Activated CD8-positive, alpha-beta memory T cell treated with anti-CD3 and anti-CD28 coated beads for 4 hours (primary cell): ENCODE data around the gene MFAP2.

Experiments used
- DNase-seq, 2 donors: peaks; one replicate each; pipeline ENCODE4 v3.0.0-alpha.2; 2020; ENCODE audit warnings: low read depth in 2 of 2

Gene MFAP2

GRCh38 chr1:16980473-16981268 lies at the start of gene MFAP2:
MFAP2 (minus strand) TSS chr1:16980620; CDS start chr1:16978273, 2,347 bp downstream.
- DNase-seq: no peak

GRCh38 chr1:17030206-17030605 lies 49.8 kb upstream of the MFAP2 start:
- DNase-seq: no peak

- no peak for DNase-seq
Observed at GRCh38 chr1:17028662-17029188, 48.3 kb upstream of the MFAP2 start.

- DNase-seq: no peak
Observed at GRCh38 chr1:17027900-17028299, 47.5 kb upstream of the MFAP2 start.

- DNase-seq: no peak
Observed at GRCh38 chr1:17027403-17027802, 47.0 kb upstream of the MFAP2 start.

GRCh38 chr1:17024721-17025120 lies 44.3 kb upstream of the MFAP2 start:
- no peak for DNase-seq

- no peak for DNase-seq
Observed at GRCh38 chr1:17023573-17023972, 43.2 kb upstream of the MFAP2 start.

- DNase-seq: no peak
Observed at GRCh38 chr1:17023102-17023501, 42.7 kb upstream of the MFAP2 start.

GRCh38 chr1:17021896-17022295 lies 41.5 kb upstream of the MFAP2 start:
- DNase-seq: no peak

- no peak for DNase-seq
Observed at GRCh38 chr1:17020502-17020901, 40.1 kb upstream of the MFAP2 start.

- DNase-seq: no peak
Observed at GRCh38 chr1:17018849-17019248, 38.4 kb upstream of the MFAP2 start.

GRCh38 chr1:17017435-17017834 lies 37.0 kb upstream of the MFAP2 start:
- no peak for DNase-seq

GRCh38 chr1:17016317-17016661 lies 35.9 kb upstream of the MFAP2 start:
- DNase-seq: no peak

GRCh38 chr1:17014671-17015567 lies 34.5 kb upstream of the MFAP2 start:
- DNase-seq: no peak

GRCh38 chr1:17013491-17014320 lies 33.3 kb upstream of the MFAP2 start:
- DNase-seq: no peak

GRCh38 chr1:17012775-17013490 lies 32.5 kb upstream of the MFAP2 start:
- no peak for DNase-seq

GRCh38 chr1:17011439-17012307 lies 31.3 kb upstream of the MFAP2 start, which contains the start of gene ATP13A2:
ATP13A2 (minus strand) TSS chr1:17011928; CDS start chr1:17011738, 190 bp downstream.
- peak; percentile 62 to 63 for DNase-seq

- DNase-seq: no peak
Observed at GRCh38 chr1:17011092-17011438, 30.6 kb upstream of the MFAP2 start.

- DNase-seq: no peak
Observed at GRCh38 chr1:17009706-17010105, 29.3 kb upstream of the MFAP2 start.

- DNase-seq: no peak
Observed at GRCh38 chr1:17008208-17008855, 27.9 kb upstream of the MFAP2 start.
